Suppressor macrophage treated with lipopolysaccharide for 4 hours (primary cell): ENCODE data around the gene VWA1.
A peak's percentile ranks its signal among the peaks of the same experiment; 100 is the strongest.
"Not testable (repeated sequence)": the region's sequence is repeated elsewhere in the genome, so short reads cannot be mapped to it uniquely, and the experiment has no call there.

Experiments
- DNase-seq: peaks from one replicate; pipeline ENCODE4 v3.0.0-alpha.2; 2020

The VWA1 gene, protein sequence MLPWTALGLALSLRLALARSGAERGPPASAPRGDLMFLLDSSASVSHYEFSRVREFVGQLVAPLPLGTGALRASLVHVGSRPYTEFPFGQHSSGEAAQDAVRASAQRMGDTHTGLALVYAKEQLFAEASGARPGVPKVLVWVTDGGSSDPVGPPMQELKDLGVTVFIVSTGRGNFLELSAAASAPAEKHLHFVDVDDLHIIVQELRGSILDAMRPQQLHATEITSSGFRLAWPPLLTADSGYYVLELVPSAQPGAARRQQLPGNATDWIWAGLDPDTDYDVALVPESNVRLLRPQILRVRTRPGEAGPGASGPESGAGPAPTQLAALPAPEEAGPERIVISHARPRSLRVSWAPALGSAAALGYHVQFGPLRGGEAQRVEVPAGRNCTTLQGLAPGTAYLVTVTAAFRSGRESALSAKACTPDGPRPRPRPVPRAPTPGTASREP

DNA sequence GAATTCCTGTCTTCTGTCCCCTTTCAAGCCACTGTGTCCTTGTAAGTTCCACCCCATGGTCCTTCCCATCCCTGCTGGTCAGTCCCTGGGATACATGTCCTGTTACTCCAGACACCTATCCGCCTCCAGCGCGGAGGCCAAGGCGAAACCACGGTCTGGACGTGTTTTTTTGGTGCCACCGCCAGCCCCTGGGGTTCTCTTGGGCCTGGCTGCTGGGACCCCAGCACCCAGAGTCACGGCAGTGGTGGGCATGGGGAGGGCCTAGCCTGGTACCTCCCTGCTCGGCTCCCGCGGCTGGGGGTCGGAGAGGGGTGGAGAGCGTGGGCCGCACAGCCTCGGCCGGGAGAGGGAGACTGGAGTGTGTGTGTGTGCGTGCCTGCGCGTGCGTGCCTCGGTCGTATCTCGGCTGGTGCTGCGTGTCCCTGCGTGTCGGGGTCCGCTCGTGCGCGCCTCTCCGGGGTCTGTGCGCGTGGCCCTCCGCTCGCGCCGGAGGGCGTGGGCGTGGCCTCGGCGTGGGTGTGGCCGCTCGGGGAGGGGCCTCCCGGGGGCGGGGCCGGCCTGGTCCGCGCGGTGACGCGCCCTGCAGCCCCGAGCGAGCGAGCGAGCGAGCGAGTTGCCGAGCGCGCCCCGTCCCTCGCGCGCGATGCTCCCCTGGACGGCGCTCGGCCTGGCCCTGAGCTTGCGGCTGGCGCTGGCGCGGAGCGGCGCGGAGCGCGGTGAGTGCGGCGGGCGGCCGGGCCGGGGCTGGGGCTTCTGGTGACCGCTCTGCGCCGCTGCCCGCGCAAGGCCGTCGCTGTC, at the start of gene VWA1:
VWA1 (plus strand) TSS at position 585 of the 798 bp plus-strand sequence; CDS start at position 644, 59 bp downstream.
- peak; percentile 73 for DNase-seq

DNA sequence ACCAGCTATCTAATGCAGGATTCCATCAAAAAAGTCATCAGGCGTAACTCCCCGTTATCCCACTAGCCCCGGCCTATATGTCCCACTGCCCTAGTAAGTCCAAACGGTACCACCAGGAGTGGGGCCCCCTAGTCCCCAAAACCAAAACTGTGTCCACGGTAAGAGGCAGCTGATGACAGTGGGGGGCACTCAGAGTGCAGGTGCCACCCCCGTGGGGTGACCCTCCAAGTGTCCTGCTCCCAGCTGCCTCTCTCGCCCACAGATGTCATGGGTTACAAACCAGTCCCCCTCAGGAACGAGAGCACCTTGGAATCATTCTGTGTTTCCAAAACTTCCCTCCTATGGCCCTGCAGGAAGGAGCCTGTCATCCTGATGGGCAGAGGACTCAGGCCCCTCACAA, 49.6 kb upstream of the VWA1 start:
- no peak for DNase-seq

DNA sequence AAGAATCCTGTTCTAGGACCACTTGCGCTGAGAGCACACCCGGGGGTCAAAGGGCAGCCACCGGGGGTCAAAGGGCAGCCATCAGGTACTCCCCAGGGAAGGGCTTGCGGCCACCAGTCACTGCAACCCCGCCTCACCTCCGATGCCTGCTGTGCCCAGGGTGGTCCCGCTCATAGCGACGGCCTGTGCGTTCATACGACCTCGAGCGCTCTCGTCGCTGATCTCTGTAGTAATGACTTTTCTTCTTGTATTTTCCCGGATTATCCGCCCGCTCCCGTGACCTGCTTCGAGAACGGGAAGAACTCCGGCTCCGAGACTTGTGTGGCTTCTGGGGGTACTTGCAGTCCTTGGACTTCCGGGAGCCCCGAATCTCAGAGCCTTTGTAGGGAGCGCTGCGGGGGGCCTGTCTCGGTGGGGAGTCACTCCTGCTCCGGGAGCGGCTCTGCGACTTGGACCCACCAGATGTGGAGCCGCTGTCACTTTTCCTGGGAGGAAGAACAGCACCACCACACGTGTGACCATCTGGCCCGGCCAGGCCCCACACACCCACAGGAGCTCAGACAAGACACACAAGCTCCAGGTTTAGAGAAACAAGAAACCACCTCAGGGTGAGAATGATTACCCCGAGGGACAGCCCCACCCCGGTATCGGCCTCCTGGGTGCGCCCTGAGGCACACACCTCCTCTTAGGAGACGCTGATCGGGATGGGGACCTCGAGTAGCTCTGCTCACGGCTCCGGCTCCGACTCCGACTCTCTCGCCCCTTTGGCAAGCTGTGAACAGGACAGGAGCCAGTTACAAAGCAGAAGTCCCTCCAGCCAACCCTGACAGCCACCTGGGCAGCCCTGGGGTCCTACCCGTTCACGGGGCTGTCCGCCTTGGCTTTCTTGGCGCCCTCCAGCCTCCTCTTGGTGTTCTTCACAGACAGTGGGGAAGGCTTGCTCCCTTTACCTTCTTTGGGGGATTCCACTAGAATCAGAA, 48.1 kb upstream of the VWA1 start:
- DNase-seq: no peak

- DNase-seq: no peak
Measured at GRCh38 chr1:1388078-1388472, 47.4 kb upstream of the VWA1 start.

- DNase-seq: no peak
Measured at GRCh38 chr1:1390675-1391074, 44.8 kb upstream of the VWA1 start.

DNA sequence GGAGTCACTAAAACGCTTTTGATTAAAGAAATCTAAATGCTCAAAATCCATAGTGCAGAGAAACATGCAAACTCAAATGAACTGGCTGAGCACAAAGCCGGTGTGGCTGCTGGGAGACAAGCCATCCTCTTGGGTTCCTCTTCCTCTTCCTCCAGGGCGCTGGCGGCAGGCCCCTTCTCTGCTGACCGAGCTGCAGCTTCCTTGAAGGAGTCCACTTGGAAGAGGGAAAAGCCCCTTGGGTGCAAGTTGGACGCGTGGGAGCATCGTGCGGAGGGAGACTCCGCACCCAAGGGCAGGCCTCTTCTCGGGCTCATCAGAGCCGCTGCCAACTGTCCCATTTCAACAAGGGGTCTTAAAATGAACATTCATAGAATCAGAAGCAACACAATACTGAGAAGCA, 44.3 kb upstream of the VWA1 start:
- DNase-seq: no peak

GRCh38 chr1:1393014-1393413, 42.5 kb upstream of the VWA1 start:
- DNase-seq: no peak

- no peak for DNase-seq
Measured at GRCh38 chr1:1393428-1393827, 42.1 kb upstream of the VWA1 start.

GRCh38 chr1:1394116-1394515, 41.4 kb upstream of the VWA1 start:
- no peak for DNase-seq

DNA sequence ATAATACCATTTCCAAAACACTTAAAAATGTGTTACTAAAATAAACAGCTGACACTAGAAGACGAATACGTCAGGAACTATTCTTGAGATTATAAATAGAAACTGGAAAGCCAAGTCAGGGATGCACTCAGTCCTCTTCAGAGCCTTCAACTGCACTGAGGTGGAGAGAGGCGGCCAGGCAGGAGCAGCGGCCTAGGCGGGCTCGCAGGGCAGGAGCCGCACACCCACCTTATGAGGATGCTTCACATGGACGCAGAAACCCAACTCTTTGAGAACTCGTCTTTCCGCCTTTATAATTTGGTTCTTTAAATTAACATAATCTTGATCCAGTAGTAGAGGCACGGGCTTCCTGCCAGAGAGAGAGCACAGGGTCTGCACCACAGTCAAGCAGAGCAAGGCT, 40.3 kb upstream of the VWA1 start:
- DNase-seq: no peak

DNA sequence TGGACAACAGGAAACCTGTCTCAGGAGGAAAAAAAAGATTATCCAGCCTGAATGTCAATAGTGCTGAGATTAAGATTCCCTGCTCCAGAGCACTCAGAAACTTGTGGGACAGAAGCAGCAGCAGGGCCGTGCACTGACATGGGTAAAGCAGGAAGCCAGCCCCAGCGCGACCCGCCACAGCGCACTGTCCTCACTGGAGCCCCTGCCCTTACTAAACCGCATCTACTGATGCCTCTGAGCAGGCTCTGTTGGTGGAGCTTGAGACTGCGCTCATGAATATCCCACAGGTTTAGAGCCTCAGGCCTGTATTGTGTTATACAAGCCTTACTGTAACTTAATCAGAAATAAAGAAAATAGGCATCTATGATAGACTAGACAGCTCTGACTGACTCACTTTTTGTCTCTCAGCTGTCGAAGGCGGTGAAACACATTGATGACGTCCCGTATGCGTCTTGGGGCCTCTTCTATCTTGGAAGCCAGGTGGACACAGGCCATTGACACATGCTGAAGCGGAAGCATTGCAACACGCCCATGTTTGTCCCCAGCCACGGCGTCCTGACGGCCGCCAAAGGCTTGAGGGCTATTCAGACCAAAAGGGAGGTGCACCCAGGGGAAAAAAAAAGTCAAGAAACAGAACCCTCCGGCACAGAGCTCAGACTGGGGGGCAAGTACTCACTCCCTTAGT, 37.5 kb upstream of the VWA1 start:
- DNase-seq: no peak

GRCh38 chr1:1398677-1399186, 36.8 kb upstream of the VWA1 start:
- peak; percentile 42 for DNase-seq

- peak; percentile 100 for DNase-seq
Measured at GRCh38 chr1:1399187-1399871, 36.2 kb upstream of the VWA1 start, which contains the start of gene CCNL2. Gene CCNL2, minus strand, starts transcription at chr1:1399335. Its CDS starts 29 bp downstream, at chr1:1399306.

- peak; percentile 6 for DNase-seq
Measured at GRCh38 chr1:1399872-1400575, 35.5 kb upstream of the VWA1 start.

GRCh38 chr1:1400576-1401456, 34.7 kb upstream of the VWA1 start:
- peak; percentile 6 for DNase-seq

DNA sequence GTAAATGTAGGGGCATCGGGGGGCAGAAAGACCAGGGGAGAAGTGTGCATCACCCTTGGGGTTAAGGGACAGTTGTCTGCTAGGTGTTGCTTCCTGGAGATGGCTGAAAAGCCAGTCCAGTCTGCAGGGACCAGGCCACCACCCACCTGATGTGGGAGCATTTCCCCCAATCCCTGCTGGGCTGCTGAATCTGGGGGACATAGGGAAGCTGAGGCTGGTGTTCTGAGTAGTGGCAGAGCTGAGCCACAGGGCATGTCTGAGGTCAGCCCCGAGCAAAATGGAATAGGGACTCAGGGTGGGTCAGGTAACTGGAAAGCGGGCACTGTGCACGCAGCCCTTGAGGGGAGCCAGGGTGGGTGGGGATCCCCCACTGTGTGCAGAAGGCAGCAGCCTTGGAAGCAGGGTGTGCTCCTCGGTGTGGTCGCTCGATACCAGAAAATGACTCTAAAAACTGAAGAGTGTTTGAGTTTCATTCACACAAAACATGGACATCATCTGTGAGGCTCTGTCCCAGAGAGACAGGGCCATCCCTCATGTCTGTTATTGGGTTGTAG, 34.0 kb upstream of the VWA1 start:
- no peak for DNase-seq

DNA sequence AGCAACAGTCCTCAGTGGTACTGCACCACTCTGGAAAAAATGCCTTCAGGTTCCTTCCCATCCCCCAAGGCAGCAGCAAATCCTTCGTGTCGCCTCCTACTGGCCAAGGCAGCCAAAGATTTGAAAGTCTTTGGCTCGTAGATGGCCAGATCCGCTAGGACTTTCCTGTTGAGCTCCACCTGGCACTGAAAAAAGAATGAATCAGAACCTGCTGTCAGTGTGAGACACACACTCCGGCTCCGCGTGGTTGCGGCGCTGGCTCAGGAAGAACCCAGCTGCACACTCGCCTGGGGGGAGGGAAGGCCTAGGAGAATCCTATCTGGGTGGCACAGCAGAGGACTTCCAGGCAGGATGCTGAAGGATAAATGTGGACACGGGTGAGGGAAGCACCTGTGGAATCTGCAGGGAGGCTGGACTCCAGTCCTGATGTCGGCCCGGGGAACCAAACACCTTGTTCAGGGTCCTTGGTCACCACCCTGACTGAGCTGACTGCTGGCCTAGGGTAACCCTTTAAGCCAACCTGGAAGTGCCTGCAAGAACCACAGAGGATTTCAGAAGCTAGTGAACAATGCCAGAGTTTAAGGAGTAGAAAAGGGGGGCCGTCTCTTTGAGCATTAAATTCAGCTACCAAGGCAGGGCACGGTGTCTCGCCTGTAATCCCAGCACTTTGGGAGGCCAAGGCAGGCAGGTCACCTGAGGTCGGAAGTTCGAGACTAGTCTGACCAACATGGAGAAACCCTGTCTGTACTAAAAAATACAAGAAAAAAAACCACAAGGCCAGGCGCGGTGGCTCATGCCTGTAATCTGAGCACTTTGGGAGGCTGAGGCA, 33.2 kb upstream of the VWA1 start:
- peak; percentile 39 for DNase-seq

- not testable (repeated sequence) for DNase-seq
Measured at GRCh38 chr1:1402901-1403392, 32.5 kb upstream of the VWA1 start.
